ENCODE measurements around the gene SNX8. TPM values are rescaled to one million over a fixed set of nuclear protein-coding genes. Genes with fewer than 3 reads are reported as not detected.

SNX8 gene
- total RNA-seq, 2 experiments from 2014 or later: 37.1 to 42.4 TPM

DNA sequence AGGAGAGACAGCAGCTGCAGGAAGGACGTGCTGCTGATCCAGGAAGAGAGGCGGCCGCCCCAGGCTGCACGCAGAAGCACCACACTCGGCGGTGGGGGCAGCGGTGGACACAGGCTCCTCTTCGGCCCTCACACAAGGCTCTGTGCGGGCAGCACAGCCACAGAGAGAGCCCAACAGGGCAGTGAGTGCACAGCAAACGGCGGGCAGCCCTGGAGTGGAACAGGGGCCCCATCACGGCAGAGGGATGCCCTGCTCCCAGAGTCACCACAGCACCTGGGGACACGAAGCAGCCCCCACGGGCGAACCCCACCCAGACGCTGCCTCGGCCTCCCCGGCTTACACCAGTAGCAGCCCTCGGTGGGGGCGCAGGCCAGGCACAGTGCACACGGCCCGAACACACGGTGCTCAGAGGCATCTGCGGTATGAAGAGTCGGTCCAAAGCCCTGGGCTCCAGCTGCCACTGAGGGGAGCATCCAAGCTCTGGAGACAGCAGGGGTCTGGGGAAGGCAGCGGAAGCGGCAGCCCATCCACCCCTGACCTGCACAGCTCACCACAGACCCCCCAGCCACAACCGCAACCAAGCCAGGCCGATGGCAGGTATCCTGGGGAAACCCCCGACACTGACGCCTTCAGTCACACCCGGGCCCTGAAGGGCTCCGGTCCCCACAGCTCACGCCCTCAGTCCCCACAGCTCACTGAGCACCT lies 55.4 kb downstream of the SNX8 start:
- H3K4me1 Mint-ChIP-seq: peaks cover 13% of the 10 kb centered on the region

DNA sequence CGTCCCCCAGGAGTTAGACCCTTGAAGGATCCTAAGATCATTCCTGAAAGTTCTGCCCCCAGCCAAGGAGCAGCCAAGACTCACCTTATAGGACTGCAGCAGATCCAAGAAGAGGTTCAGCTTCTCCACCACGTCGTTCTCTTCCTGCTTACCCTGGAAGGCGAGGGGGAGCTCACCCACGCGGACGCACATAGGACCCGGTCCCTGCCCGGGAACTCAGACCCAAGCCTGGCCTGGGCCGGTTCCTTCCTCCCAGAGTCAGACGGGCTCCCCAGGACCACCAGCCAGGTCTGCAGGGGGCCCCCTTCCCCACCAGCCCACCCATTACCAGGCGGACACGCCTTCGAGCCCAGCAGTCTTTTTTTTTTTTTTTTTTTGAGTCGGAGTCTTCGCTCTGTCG lies 56.6 kb downstream of the SNX8 start:
- Mint-ChIP-seq H3K36me3 (ENCODE audit: low read depth) (peaks cover 10% of the 10 kb centered on the region), H3K9me3 (ENCODE audit: low read depth) (no peaks in the 10 kb centered on the region), H3K4me3 (no peak overlapping the region), H3K4me1 (peaks cover 15% of the 10 kb centered on the region), H3K27me3 (no peaks in the 10 kb centered on the region), H3K27ac (no peak overlapping the region)
- ChIA-PET POLR2A (no interaction called here), CTCF (no interaction called here)
- intact Hi-C loops (cut with DNase I, micrococcal nuclease): no loop called here
- DNase-seq (no peak), ATAC-seq (no peak)

More for the DNA sequence above, 55.4 kb downstream of the SNX8 start:
- Mint-ChIP-seq H3K27ac (no peak overlapping the region), H3K4me3 (no peak overlapping the region), H3K27me3 (no peaks in the 10 kb centered on the region), H3K36me3 (ENCODE audit: low read depth) (peaks cover 10% of the 10 kb centered on the region), H3K9me3 (ENCODE audit: low read depth) (no peaks in the 10 kb centered on the region)
- intact Hi-C loops (cut with DNase I, micrococcal nuclease): no loop called here
- DNase-seq (no peak), ATAC-seq (no peak)
- ChIA-PET CTCF (interaction anchor here (0.6 kb wide), 1 partner anchor 21 kb away, joined by 3 read pairs; no protein-coding TSS in a partner anchor), POLR2A (no interaction called here)

DNA sequence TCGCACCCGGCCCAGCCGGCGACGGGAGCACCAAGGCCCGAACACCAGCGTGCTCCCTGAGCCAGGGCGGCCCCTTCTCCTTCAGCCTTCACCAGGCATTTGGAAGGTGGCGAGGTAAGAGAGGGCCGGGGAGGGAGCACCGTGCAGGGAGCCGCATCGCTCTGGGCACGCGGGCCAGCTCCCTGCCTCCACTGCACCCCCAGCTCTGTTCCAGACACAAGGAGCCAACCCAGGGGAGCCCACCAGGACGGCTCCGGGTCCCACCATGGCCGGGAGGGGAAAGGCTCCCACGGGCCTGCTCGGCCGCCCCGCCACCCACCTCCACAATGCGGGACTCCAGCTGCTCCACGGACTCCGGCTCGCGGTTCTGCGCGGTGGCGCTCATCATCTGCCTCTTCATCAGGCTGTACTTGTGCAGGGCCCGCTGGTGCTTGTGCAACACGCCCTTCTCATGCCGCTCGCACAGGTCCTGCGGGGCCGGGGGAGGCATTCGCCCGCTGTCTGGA lies 57.1 kb downstream of the SNX8 start:
- intact Hi-C loops (cut with DNase I, micrococcal nuclease): no loop called here
- no peak for ATAC-seq
- POLR2A ChIA-PET: no interaction called here
- DNase-seq: no peak
- H3K27ac Mint-ChIP-seq: no peak overlapping the region
- H3K4me1 Mint-ChIP-seq: peaks cover 14% of the 10 kb centered on the region
- H3K9me3 Mint-ChIP-seq (ENCODE audit: low read depth): no peaks in the 10 kb centered on the region
- peaks cover 8% of the 10 kb centered on the region for H3K36me3 Mint-ChIP-seq (ENCODE audit: low read depth)
- no peak overlapping the region for H3K4me3 Mint-ChIP-seq
- H3K27me3 Mint-ChIP-seq: no peaks in the 10 kb centered on the region
- CTCF ChIA-PET: no interaction called here

DNA sequence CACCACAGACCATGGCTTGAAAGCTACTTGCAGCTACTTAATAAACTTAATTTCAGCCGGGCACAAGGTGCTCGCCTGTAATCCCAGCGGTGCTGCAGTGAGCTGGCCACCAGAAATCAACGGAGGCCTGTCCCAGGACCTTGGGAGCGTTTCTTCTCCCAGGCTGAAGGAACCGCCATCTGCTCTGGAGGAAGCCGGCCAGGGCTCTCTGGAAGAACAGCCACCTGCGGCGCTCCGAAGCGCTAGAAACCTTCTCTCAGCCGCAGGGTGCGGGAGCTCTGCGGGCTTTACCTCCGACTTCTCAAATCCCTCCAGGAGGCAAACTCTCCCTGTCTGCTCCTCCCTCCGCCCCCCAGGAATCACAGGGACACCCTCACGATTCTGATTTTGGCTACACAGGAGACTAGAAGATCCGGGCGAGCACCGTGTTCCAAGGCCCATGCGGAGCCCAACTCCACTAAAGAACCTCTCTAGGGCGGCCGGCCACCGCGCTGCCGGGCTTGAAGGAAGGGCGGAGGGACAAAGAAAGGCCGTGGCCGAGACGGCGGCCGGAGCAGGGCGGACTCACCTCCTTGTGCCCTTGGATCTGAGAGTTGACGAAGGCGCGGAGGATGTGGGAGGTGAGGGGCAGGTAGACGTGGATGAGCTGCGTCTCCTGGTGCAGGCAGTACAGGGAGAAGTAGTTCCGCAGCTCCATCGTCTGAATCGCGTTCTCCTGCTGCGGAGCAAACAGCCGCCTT lies 57.8 kb downstream of the SNX8 start:
- Mint-ChIP-seq H3K27me3 (no peaks in the 10 kb centered on the region), H3K27ac (no peak overlapping the region), H3K36me3 (ENCODE audit: low read depth) (peaks cover 6% of the 10 kb centered on the region), H3K9me3 (ENCODE audit: low read depth) (no peaks in the 10 kb centered on the region), H3K4me3 (no peak overlapping the region), H3K4me1 (peaks cover 8% of the 10 kb centered on the region)
- ATAC-seq: no peak
- ChIA-PET CTCF (no interaction called here), POLR2A (no interaction called here)
- intact Hi-C loops (cut with DNase I, micrococcal nuclease): no loop called here
- no peak for DNase-seq

DNA sequence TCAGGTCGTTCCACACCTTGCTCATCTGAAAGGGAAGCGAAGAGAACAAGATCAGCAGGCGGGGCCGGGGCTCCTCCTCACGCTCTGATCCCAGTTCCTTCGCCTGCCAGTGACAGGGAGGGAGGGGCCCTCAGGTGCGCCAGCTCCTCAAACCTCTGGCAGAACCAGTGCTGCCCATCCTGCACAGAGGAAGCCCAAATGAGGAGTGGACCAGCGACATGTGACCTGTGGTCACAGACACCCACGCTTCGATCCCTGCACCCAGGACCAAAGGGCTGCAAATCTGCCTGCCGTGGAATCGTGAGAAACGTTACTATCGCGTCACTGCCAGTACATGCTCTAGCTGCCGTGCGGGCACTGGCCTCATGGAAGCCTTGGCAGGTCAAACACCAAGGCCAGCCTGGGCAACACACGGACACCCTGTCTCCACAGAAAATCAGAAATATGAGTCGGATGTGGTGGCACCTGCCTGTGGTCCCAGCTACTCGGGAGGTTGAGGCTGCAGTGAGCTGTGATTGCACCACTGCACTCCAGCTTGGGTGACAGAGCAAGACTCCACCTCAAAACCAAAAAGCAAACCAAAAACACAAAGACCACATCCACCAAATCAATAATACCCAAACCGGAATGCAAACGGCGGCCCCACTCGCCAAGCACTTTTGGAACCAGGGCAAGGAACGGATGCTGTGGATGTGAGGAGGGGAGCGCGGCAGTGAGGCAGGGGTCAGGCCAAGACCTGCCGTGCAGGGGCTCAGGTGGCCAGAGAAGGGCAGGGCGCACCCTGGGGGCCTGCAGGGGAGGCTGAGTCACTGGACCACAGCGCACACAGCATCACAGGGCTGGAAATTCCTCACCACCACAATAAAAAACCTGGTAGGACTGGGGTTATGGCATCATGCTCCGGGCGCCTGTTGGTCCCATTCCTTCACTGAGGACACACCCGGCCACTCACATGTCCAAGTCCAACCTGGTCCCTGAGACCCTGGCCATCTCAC lies 58.8 kb downstream of the SNX8 start:
- intact Hi-C loops (cut with DNase I, micrococcal nuclease): no loop called here
- Mint-ChIP-seq H3K27ac (no peak overlapping the region), H3K27me3 (no peaks in the 10 kb centered on the region), H3K4me1 (peaks cover 4% of the 10 kb centered on the region), H3K4me3 (no peak overlapping the region), H3K36me3 (ENCODE audit: low read depth) (peaks cover 9% of the 10 kb centered on the region), H3K9me3 (ENCODE audit: low read depth) (no peaks in the 10 kb centered on the region)
- POLR2A ChIA-PET: no interaction called here
- DNase-seq (no peak), ATAC-seq (no peak)
- CTCF ChIA-PET: interaction anchor here (0.5 to 0.6 kb wide), 2 partner anchors 33 kb away, joined by 3 read pairs; no protein-coding TSS in a partner anchor

DNA sequence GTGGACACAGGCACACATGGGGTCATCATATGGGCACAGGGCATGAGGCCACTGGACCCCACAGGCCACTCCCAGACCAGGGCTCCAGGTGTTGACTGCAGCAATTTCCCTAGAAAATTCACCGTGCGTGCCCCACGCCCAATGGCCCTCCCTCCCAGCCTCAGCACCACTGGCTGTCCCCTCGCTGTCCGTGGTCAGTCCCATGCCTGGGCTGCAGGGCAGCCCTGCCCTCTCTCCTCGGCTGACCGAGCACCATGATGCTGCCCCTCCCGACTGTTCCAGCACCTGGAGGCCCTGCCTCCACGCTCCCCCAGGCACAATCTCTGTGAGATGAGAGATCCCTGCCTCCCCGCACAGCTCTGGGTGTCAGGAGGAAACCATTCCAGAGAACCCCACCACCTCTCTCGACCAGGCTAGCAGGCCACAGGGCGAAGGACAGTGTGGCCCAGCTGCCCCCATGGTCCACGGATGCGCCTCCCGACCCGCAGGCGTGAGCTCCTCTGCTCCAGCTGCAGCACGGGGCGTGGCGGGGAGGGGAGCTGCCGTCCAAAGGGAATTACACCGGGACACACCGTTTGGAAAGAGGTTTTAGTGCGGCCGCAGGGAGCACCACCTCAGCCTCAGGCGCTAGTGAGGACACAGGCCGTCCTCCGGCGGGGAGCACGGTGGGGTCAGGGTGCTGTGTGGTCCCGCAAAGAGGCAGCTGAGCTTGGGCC lies 59.7 kb downstream of the SNX8 start:
- no peak for ATAC-seq
- Mint-ChIP-seq H3K36me3 (ENCODE audit: low read depth) (peaks cover 7% of the 10 kb centered on the region), H3K4me1 (peaks cover 4% of the 10 kb centered on the region), H3K27me3 (no peaks in the 10 kb centered on the region), H3K4me3 (no peak overlapping the region), H3K27ac (no peak overlapping the region), H3K9me3 (ENCODE audit: low read depth) (no peaks in the 10 kb centered on the region)
- ChIA-PET CTCF (interaction anchor here (0.5 to 0.6 kb wide), 2 partner anchors 33 to 262 kb away, joined by 3 read pairs; no protein-coding TSS in a partner anchor), POLR2A (interaction anchor here (0.6 kb wide), 1 partner anchor 64 kb away, joined by 7 read pairs; no protein-coding TSS in a partner anchor)
- intact Hi-C loops (cut with DNase I, micrococcal nuclease): no loop called here
- no peak for DNase-seq

DNA sequence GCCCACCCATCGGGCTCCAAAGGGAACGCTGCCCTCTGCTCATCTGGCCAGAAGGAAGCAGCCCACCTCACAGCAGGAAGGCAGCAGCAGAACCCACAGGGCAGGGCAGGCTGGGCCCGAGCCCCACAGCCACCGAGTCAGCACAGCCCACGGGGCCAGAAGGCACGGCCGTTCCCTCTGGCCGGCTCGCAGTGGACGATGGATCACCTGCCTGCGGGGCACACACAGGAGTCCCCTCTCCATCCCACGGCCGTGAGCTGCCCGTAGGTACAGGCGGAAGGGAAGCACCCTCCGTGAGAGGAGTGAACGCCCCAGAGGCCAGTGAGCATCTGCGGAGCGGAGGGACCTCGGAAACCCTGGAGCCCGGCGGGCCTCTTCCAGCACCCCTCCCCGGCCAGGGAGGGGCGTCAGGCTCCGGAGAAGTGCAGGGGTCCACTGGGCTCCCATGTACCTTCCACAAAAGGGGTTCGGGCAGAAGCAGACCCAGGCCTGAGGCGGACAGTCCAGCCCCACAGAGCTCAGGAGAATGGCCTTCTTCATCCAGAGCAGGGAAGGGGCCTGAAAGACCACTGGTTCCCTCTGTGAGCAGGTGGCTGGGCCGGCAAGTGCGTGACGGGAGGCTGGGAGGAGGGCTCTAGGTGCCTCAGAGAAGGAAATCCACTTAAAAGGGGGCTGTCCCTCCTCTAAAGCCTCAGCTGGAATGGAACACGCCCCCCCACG lies 60.6 kb downstream of the SNX8 start:
- Mint-ChIP-seq H3K4me1 (peaks cover 11% of the 10 kb centered on the region), H3K9me3 (ENCODE audit: low read depth) (no peaks in the 10 kb centered on the region)
- POLR2A ChIA-PET: no interaction called here

DNA sequence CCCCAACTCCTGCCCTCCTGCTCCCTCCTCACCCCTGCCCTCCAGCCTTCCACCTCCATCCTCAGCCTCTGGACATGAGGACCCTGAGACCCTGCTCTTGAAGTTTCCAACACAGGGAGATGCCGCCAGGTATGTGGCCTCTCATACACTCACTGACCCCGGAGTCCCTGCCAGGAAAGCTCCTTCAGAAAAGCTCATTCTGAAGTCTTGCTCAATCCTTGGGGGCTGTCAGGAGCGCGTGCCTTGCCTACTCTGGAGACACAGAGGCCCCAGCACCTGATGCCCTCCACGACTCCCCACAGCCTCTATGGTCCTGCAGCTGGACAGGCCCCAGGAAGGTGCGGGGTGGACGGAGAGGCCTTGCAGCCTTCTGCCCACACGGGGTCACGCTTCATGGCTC lies 61.2 kb downstream of the SNX8 start:
- no peak overlapping the region for H3K4me3 Mint-ChIP-seq
- peaks cover 12% of the 10 kb centered on the region for H3K4me1 Mint-ChIP-seq
- no peak for ATAC-seq
- H3K36me3 Mint-ChIP-seq (ENCODE audit: low read depth): peaks cover 11% of the 10 kb centered on the region
- H3K9me3 Mint-ChIP-seq (ENCODE audit: low read depth): no peaks in the 10 kb centered on the region
- no peak for DNase-seq
- ChIA-PET CTCF (no interaction called here), POLR2A (no interaction called here)
- H3K27me3 Mint-ChIP-seq: no peaks in the 10 kb centered on the region
- no peak overlapping the region for H3K27ac Mint-ChIP-seq
- intact Hi-C loops (cut with DNase I, micrococcal nuclease): no loop called here

More for the DNA sequence above, 60.6 kb downstream of the SNX8 start:
- CTCF ChIA-PET: interaction anchor here (0.6 kb wide), 2 partner anchors 263 to 454 kb away, joined by 3 read pairs; no protein-coding TSS in a partner anchor
- ATAC-seq (no peak), DNase-seq (no peak)
- H3K27ac Mint-ChIP-seq: no peak overlapping the region
- no peak overlapping the region for H3K4me3 Mint-ChIP-seq
- H3K27me3 Mint-ChIP-seq: no peaks in the 10 kb centered on the region
- intact Hi-C loops (cut with DNase I, micrococcal nuclease): no loop called here
- H3K36me3 Mint-ChIP-seq (ENCODE audit: low read depth): peaks cover 9% of the 10 kb centered on the region

DNA sequence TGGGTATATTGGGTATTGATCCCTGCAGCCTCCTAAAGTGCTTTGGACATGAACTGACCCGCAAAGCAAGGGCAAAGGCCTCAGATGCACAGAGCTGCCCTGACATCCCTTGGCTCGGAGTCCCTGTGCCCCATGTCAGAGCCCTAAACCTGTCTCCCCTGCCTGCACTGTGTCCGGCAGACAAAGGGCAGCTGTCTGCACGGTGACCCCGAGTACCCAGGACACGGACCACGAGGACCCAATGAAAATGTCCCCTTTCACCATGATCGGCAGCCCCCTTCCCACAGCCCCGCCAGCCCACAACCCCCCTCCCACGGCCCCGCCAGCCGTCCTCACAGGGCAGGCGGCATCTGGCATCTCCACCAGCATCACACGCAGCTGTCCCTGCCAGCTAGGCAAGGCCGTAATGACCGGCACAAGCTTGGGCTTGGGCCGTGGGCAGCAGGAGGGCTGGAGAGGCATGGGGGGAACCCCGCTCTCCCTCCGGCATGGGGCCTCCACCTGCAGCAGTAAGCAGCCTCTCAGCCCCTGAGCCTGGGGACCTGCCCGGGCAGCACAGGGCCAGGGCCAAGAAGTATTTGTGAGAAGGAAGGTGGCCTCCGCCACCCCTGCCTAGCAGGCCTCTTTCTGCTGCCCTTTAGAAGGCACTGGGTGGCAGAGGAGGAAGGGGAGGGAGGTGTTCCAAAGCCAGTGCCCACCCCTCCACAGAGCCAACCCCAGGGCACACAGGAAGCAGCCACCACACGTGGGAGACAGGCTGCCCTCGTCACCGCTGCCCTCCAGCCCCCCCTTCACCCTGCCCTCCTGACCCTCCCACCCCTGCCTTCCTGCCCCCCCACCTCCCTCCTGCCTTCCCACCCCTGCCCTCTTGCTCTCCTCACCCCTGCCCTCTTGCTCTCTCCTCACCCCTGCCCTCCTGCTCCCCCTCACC lies 62.1 kb downstream of the SNX8 start:
- DNase-seq (no peak), ATAC-seq (peak; percentile 26)
- Mint-ChIP-seq H3K4me3 (no peak overlapping the region), H3K9me3 (ENCODE audit: low read depth) (no peaks in the 10 kb centered on the region), H3K36me3 (ENCODE audit: low read depth) (peaks cover 8% of the 10 kb centered on the region), H3K27ac (no peak overlapping the region), H3K4me1 (peaks cover 12% of the 10 kb centered on the region), H3K27me3 (no peaks in the 10 kb centered on the region)
- intact Hi-C loops (cut with DNase I, micrococcal nuclease): no loop called here
- POLR2A ChIA-PET: no interaction called here
- CTCF ChIA-PET: interaction anchor here (1.5 kb wide), 1 partner anchor 96 kb away, joined by 5 read pairs; no protein-coding TSS in a partner anchor
